Esophagus (tissue), 2 donors: ENCODE measurements around the gene SEMA4D. TPM values are rescaled to one million over a fixed set of nuclear protein-coding genes. Genes with fewer than 3 reads are reported as not detected.

Experiments
- H3K27ac ChIP-seq, 2 donors: one replicate each; pipeline ENCODE4 v1.5.1; 2013; ENCODE audit warnings: low read depth in 2 of 2, mild to moderate bottlenecking in 2 of 2, inconsistent platforms in 1 of 2, low read length in 1 of 2, moderate library complexity in 1 of 2
- H3K27me3 ChIP-seq, 2 donors: one replicate each; pipeline ENCODE4 v1.6.1; 2013; ENCODE audit warnings: low read length in 2 of 2, control low read depth in 1 of 2, mild to moderate bottlenecking in 1 of 2; ENCODE audit not compliant: insufficient read depth in 2 of 2, control insufficient read depth in 1 of 2
- H3K36me3 ChIP-seq, 2 donors: one replicate each; pipeline ENCODE4 v1.6.1; 2013; ENCODE audit warnings: low read length in 1 of 2; ENCODE audit not compliant: control insufficient read depth in 2 of 2, insufficient read depth in 2 of 2
- H3K4me1 ChIP-seq, 2 donors: one replicate each; pipeline ENCODE4 v1.6.1; 2013; ENCODE audit warnings: low read length in 1 of 2; ENCODE audit not compliant: control insufficient read depth in 2 of 2, insufficient read depth in 2 of 2
- H3K4me3 ChIP-seq, 2 donors: one replicate each; pipeline ENCODE4 v1.5.1; 2013; ENCODE audit warnings: low read length in 2 of 2, mild to moderate bottlenecking in 2 of 2, low read depth in 1 of 2, moderate library complexity in 1 of 2
- H3K9me3 ChIP-seq, 2 donors: one replicate each; pipeline ENCODE4 v1.6.1; 2013; ENCODE audit warnings: mild to moderate bottlenecking in 2 of 2, low read depth in 1 of 2, low read length in 1 of 2, moderate library complexity in 1 of 2; ENCODE audit not compliant: control insufficient read depth in 2 of 2, insufficient read depth in 1 of 2
- WGBS, 2 donors: extraction: QIAGEN DNeasy Blood & Tissue Kit; methylation state at CpG; one replicate each; pipeline ENCODE4 v1.1.7; 2013; 5-methylcytosine and 5-hydroxymethylcytosine counted together
- polyA plus RNA-seq, 2 donors: library from polyadenylated mRNA; stranded (reverse); fragments of 200-250 nt; gene quantifications; one replicate each; pipeline ENCODE4 v1.2.3, GENCODE V29; 2013
- donor health status: healthy with polysubstance abuse.
- donor health status: Bipolar disorder and iron deficiency.

The SEMA4D gene
- polyA plus RNA-seq, 2 donors = 17.1 to 33.4 TPM

DNA sequence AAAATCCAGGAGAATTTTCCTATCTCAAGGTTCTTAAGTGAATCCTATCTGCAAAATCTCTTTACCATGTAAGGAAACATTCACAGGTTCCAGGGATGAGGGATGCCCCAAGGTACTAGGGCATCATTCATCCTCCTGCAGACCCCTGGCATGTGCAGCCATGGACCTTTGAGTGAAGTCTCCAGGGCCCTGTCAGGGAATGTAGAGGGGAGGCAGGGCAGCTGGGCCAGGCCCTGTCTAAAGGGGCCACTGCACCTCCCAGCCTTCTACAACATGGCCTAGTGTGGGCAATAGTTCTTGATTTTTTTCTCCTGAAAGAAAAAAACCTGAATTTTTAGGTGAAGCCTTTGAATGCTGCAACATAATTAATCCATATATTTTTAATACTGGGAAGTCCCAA is 63.3 kb downstream of the SEMA4D start:
- Histone ChIP-seq H3K27ac (peak overlapping the region; percentile 73 to 94), H3K9me3 (no peaks in the 10 kb centered on the region), H3K4me3 (no peak overlapping the region), H3K36me3 (no peaks in the 10 kb centered on the region), H3K4me1 (peaks cover 9 to 52% of the 10 kb centered on the region in 2 donors), H3K27me3 (no peaks in the 10 kb centered on the region)

DNA sequence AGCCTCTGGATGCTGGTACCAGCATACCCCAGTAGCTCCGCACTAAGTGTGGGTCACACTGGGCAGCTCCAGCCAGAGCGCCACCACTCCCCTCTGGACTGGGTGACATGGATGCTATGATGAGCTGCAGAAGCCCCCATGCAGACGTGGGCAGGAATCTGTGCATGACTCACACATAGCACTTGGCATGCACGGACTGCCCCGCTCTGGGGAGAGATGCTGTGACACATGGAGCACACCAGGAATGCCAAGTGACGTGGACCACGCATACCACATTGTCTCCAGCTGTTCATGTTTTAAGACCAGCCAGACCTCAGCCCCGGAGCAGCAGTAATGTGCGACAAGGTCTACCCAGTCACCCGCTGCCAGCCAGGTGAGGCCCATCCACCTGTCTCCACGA is 64.1 kb downstream of the SEMA4D start:
- H3K27me3 ChIP-seq = no peaks in the 10 kb centered on the region
- H3K36me3 ChIP-seq = peaks cover 0 to 1% of the 10 kb centered on the region in 2 donors
- 84 to 86% methylated on average over 11 of the region's 11 CpGs for WGBS, 2 donors
- no peak overlapping the region for H3K4me3 ChIP-seq
- H3K9me3 ChIP-seq = no peaks in the 10 kb centered on the region
- H3K27ac ChIP-seq = peak overlapping the region in 1 of 2 donors; percentile 84
- peaks cover 9 to 55% of the 10 kb centered on the region in 2 donors for H3K4me1 ChIP-seq

DNA sequence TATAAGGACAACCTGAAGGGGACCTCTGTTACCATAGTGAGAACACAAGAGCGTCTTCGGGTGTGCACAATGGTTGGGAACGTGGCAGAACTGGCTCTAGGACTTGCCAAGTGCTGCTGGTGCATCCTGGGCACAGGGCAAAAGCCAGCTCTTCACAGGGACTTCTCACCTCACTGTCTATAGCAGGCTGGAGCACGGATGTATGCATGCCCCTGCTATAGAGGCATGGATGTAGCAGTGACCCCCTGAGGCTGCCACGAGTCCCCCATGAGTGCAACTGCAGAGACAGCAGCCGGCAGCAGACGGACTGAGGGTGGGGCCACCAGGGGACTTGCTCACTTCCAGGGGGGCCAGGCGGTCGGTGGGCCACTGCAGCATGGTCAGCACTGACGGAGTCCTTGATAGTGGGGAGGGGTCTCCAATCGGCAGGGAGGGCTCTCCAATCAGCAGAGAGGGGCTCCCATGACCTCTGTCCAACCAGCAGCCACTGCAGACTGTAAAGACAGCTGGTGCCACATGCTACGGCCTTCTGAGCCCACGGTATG is 64.9 kb downstream of the SEMA4D start:
- Histone ChIP-seq H3K4me3 (no peak overlapping the region), H3K4me1 (peaks cover 9 to 60% of the 10 kb centered on the region in 2 donors), H3K27ac (peak overlapping the region; percentile 74 to 84), H3K36me3 (peaks cover 0 to 3% of the 10 kb centered on the region in 2 donors), H3K27me3 (no peaks in the 10 kb centered on the region), H3K9me3 (no peaks in the 10 kb centered on the region)
- WGBS, 2 donors = 77 to 78% methylated on average over 13 of the region's 13 CpGs

DNA sequence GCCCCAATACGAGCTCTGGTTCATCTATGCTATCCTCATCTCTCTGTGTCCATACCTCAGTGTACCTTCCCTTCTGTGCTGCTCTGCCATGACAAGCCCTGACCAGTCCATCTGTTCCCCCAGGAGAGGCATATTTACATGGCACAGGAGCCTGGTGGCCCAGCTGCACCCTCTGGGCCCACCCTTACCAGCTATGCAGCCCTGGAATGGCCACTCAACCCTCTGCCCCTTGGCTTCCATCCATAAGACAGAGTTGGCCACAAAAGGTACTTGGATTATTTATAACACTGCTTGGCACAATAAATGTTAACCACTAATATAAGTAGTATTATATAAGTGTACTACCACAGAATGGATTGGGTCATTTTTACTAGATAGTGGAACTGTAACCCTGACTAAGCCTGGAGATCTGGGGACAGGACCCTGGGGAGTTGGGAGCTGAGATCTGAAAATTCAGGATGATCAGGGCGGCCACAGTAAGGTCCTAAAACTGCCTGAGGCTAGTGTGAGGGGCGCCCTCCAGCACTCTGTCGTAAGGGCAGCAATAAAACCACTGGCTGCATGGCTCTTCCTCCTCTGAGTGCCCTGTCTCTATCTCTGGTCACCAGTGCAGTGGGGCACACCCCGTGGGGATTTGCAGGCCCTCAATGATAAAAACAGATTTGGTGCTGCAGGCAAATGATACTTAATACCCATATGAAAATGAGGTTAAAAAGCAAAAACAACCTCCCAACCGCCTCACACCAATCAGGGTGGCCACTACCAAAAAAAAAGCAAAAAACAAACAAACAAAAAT is 65.8 kb downstream of the SEMA4D start:
- Histone ChIP-seq H3K36me3 (peaks cover 0 to 5% of the 10 kb centered on the region in 2 donors), H3K27ac (peak overlapping the region; percentile 74 to 84), H3K4me1 (peaks cover 6 to 58% of the 10 kb centered on the region in 2 donors), H3K27me3 (no peaks in the 10 kb centered on the region), H3K4me3 (no peak overlapping the region), H3K9me3 (no peaks in the 10 kb centered on the region)
- WGBS, 2 donors = 82 to 83% methylated on average over 6 of the region's 6 CpGs

DNA sequence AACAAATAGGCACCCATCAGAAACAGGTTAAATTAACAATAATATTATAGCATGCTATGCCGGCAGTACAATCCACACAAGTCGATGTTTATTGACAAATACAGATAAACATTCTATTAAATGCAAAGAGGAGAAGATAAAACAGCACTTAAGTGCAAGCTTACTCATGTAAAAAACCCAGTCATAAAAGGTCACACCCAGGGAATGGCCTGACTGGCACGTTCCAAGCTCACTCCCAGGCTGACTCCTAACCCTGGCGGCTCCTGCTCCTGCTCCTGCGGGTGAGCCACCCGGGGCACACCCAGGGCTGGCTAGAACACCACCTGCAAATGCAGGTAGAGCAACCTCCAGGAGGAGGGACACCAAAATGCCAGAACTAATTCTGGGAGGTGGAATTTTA is 66.9 kb downstream of the SEMA4D start:
- Histone ChIP-seq H3K9me3 (no peaks in the 10 kb centered on the region), H3K27me3 (no peaks in the 10 kb centered on the region), H3K4me3 (no peak overlapping the region), H3K27ac (peak overlapping the region; percentile 74 to 90), H3K4me1 (peaks cover under 1 to 51% of the 10 kb centered on the region in 2 donors), H3K36me3 (peaks cover 0 to 5% of the 10 kb centered on the region in 2 donors)
- 51 to 54% methylated on average over 6 of the region's 6 CpGs for WGBS, 2 donors

DNA sequence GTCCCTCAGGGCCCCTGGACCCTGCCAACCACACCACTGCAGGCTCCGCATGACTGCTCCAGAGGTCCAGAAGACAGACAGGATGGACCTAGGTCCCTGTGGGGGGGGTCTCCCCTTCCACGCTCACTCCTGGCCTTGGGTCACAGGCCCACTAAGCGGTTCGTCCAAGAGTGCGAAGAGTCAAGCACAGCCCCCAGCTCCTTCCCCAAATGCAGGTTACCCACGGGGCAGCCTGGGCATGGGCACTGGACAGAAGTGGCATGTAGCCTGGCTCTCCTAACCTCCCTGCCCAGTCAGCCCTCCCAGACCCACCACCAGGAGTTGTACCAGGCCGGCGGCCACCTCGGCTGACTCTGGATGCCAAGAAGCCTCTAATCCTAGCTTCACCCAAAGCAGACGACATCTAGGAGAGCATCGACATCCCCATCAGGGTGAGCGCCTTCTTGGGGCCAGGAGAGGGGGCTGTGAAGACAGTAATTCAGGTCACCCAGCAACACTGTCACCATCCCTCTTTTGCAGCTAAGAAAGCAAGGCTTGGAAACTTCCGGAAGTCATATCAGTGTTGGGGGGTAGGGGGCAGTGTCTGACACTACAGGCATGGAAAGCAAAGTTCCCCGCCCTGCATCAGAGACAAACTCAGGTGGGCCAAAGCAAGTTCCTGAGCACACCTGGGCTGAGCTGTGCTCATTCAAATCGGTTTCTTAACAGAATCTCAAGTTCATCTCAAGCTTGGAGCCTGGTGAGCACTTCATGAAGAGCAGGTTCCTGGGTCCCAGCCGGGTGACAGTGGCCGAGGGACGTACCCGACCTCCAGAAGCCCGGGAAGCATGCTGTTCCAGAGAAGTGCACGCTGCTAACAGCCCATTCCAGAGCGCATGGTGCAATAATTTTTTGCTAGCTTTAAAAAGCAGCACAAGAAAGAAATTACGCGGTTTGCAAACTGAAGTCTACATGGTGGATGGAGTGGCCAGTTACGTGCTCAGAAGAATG is 68.7 kb downstream of the SEMA4D start:
- H3K27ac ChIP-seq = peak overlapping the region in 1 of 2 donors; percentile 90
- H3K9me3 ChIP-seq = no peaks in the 10 kb centered on the region
- peaks cover 7 to 53% of the 10 kb centered on the region in 2 donors for H3K4me1 ChIP-seq
- 91 to 92% methylated on average over 25 of the region's 25 CpGs for whole genome bisulfite sequencing, 2 donors
- no peaks in the 10 kb centered on the region for H3K27me3 ChIP-seq
- peaks cover 0 to 8% of the 10 kb centered on the region in 2 donors for H3K36me3 ChIP-seq
- no peak overlapping the region for H3K4me3 ChIP-seq

DNA sequence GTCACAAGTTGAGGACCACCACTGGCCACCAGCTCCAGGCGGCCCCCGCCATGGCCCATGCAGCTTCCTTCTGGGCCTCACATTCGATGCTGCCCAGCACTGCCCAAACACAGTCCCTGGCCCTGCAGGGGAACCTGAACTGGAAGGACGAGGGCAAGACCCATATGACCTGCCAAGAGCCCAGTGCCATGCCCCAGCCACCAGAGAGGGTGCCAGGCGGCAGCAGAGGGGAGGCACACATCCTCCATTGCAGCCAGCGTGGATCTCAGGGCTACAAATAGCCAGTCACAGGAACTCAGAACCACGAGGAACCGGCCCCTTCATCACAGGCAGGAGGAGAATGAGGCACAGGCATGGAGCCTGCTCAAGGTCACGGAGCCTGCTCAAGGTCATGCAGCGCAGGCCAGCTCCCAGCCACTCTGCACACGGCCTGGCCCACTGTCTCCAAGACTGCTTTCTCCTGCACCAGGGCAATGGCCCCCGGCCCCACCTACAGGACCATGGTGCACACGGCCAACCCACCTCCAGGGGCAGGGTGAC is 69.6 kb downstream of the SEMA4D start:
- H3K9me3 ChIP-seq = no peaks in the 10 kb centered on the region
- no peaks in the 10 kb centered on the region for H3K27me3 ChIP-seq
- H3K4me1 ChIP-seq = peaks cover 9 to 44% of the 10 kb centered on the region in 2 donors
- no peak overlapping the region for H3K27ac ChIP-seq
- H3K4me3 ChIP-seq = no peak overlapping the region
- WGBS, 2 donors = 81 to 91% methylated on average over 13 of the region's 13 CpGs
- peaks cover 0 to 10% of the 10 kb centered on the region in 2 donors for H3K36me3 ChIP-seq

DNA sequence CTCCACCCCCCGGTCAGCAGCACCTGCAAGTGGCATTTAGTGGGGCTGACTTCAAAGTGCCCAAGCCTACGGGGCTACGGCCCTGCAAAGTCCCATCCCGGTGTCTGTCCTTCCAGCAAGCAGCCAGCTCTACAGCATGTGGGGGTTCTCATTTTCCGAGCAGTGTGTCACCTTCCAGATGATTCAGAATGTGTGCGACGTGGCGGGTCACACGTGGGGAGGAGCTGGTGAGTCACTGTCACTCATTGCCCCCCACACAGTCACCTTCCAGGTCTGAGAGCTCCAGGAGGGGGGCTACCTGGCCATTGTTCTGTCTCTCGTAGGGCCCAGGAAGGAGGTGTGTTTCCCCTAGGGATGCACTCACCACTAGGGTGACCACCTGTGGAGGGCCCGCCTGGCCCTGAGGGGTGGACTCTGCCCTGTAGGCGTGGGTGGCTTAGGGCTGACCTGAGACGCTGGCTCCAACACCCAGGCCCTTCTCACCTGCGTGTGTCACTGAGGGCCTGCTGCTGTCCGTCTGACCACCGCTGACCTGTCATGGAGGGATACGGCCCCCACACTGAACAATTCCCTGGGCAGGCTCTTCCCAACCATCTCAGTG is 70.2 kb downstream of the SEMA4D start:
- H3K9me3 ChIP-seq = no peaks in the 10 kb centered on the region
- H3K27me3 ChIP-seq = no peaks in the 10 kb centered on the region
- peaks cover 0 to 10% of the 10 kb centered on the region in 2 donors for H3K36me3 ChIP-seq
- 81 to 87% methylated on average over 17 of the region's 17 CpGs for WGBS, 2 donors
- peak overlapping the region in 1 of 2 donors; percentile 15 for H3K27ac ChIP-seq
- peaks cover 9 to 39% of the 10 kb centered on the region in 2 donors for H3K4me1 ChIP-seq
- no peak overlapping the region for H3K4me3 ChIP-seq
